ENCODE measurements around the gene ASPRV1. TPM values are rescaled to one million over a fixed set of nuclear protein-coding genes. Genes with fewer than 3 reads are reported as not detected.

The ASPRV1 gene
- total RNA-seq, 1 donor from 2014 or later = 0.63 TPM

DNA sequence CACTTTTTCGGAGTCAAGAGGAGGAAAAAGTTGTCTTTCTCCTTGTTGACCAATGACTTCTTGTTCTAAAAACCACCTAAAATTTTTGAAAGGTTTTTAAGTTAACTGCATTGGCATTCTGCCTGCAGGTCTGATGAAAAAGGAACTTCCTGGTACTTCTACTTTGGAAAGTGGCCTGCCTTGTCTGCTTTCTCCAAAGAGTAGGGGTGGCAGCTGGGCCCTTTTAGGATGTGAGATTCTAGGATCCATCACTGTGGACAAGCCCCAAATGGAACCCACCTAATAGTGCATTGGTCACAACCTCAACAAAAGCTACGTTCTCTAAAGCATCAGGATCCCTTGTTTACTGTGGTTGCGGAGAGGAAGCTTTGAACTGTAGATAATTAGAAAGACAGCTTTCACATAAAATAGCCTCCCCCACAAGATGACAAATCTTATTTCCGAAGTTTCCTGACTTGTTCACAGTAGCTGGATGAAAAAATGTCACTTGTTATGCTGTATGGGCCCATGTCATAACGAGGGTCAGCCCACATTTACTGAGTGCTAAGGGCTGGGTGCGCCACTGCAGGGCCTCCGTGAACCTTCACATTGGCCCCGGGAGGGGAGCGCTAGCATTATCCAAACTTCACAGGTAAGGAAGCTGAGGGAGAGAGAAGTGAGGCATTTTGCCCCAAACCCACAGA lies 17.4 kb downstream of the ASPRV1 start:
- DNase-seq = no peak
- Histone ChIP-seq H3K36me3 (peaks cover 42% of the 10 kb centered on the region), H3K27ac (replicated peaks) (peak overlapping the region; percentile 11), H3K9me3 (replicated peaks) (no peaks in the 10 kb centered on the region), H3K4me1 (no peaks in the 10 kb centered on the region), H3K4me3 (no peak overlapping the region), H3K27me3 (ENCODE audit: low read depth) (peaks cover 8% of the 10 kb centered on the region)
- no peak for TF ChIP-seq CTCF (IDR thresholded peaks at IDR 0.05; ENCODE audit: borderline replicate concordance)
- intact Hi-C loops (cut with micrococcal nuclease) = no loop called here

DNA sequence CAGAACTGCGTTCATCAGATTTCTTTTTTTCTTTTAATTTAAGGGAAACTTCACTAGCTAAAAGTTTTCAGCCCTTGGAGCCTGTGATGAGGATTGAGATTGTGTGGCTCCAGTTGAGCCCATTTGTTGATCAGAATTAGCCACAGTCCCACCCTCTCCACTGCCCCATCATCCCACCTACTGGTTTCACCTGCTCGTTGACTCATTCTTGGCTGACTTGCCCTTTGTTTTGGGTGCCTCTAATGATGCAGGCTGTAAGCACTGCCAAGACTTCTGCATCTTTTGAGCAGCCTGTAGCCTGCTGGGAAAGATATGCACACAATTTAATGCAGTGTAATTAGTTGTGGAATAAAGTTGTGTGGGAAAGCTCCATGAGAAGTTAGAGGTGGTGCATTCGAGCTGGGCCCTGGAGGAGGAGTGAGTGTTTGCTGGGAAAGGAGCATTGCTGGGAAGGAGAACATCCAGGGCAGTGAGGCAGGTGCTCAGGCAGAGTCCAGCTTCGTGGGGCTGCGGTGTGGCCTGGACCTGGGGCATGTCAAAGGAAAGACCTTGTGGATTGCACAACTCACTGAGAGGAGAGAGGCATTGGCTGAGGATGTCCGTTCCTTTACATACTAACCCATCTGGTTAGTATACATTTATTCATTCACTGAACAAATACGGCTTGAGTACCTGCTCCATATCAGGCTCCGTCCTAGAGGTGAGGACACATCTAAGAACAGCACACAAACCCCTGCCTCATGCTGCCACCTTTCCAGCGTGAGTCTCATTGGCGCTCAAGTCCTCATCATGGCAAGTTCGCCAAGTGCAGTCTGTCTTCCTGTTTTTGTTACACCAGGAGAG lies 18.2 kb downstream of the ASPRV1 start:
- Histone ChIP-seq H3K4me3 (no peak overlapping the region), H3K36me3 (peaks cover 50% of the 10 kb centered on the region), H3K4me1 (no peaks in the 10 kb centered on the region), H3K27me3 (ENCODE audit: low read depth) (no peaks in the 10 kb centered on the region), H3K27ac (replicated peaks) (no peak overlapping the region), H3K9me3 (replicated peaks) (no peaks in the 10 kb centered on the region)
- DNase-seq = no peak
- TF ChIP-seq CTCF (IDR thresholded peaks at IDR 0.05; ENCODE audit: borderline replicate concordance) = no peak
- intact Hi-C loops (cut with micrococcal nuclease) = no loop called here

DNA sequence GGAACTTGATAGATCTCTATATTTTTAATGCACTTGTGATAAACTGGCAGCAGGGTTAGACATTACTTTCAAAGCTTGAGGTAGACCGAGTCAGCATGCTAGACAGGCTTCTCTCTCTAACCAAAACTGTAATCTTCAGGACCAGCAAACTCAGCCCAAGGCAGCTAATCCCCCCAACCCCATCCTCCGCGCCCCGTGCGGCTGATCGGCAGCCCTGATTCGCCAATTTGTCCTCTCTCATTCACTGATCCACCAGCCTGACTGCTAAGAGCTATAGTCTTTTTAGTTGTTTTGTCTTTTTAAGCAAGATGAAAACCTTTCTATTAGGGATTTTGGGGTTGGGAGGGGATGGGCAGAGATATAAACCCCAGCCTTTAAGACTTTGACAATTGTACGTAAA lies 20.7 kb downstream of the ASPRV1 start:
- peaks cover 74% of the 10 kb centered on the region for H3K36me3 ChIP-seq
- H3K27ac ChIP-seq (replicated peaks) = no peak overlapping the region
- intact Hi-C loops (cut with micrococcal nuclease) = no loop called here
- H3K4me1 ChIP-seq = no peaks in the 10 kb centered on the region
- no peaks in the 10 kb centered on the region for H3K9me3 ChIP-seq (replicated peaks)
- H3K4me3 ChIP-seq = no peak overlapping the region
- TF ChIP-seq CTCF (IDR thresholded peaks at IDR 0.05; ENCODE audit: borderline replicate concordance) = no peak
- no peaks in the 10 kb centered on the region for H3K27me3 ChIP-seq (ENCODE audit: low read depth)
- DNase-seq = no peak

DNA sequence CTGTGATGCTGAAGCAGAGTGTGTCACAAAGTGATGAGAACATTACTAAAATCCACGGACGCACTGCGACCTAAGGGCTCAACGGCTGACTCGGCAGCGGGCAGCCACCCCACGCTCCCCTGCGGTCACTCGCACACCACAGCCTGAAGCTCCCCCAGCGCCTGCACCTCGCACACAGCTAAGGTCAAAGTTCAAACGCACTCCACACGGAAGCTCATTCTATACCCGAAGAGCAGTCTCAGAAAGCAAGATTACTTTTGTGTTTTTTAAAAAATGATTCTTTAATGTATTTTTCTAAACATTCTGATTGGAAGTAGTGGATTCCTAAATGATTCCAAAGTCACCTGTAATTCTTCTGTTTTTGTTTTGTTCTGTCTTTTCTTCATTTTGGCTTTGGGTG lies 21.7 kb downstream of the ASPRV1 start:
- no peak overlapping the region for H3K27ac ChIP-seq (replicated peaks)
- peaks cover 79% of the 10 kb centered on the region for H3K36me3 ChIP-seq
- H3K4me1 ChIP-seq = no peaks in the 10 kb centered on the region
- H3K4me3 ChIP-seq = no peak overlapping the region
- no peaks in the 10 kb centered on the region for H3K27me3 ChIP-seq (ENCODE audit: low read depth)
- no peak for TF ChIP-seq CTCF (IDR thresholded peaks at IDR 0.05; ENCODE audit: borderline replicate concordance)
- H3K9me3 ChIP-seq (replicated peaks) = no peaks in the 10 kb centered on the region
- intact Hi-C loops (cut with micrococcal nuclease) = no loop called here
- DNase-seq = no peak

- Histone ChIP-seq H3K27ac (replicated peaks) (no peak overlapping the region), H3K4me3 (no peak overlapping the region), H3K27me3 (ENCODE audit: low read depth) (no peaks in the 10 kb centered on the region), H3K9me3 (replicated peaks) (no peaks in the 10 kb centered on the region), H3K36me3 (peaks cover 72% of the 10 kb centered on the region), H3K4me1 (peaks cover 17% of the 10 kb centered on the region)
- no peak for TF ChIP-seq CTCF (IDR thresholded peaks at IDR 0.05; ENCODE audit: borderline replicate concordance)
- no peak for DNase-seq
- intact Hi-C loops (cut with micrococcal nuclease) = no loop called here
These were observed 23.5 kb downstream of the ASPRV1 start for GRCh38 chr2:69937968-69938367.
